GM19023 (cell line): ENCODE data around the gene LOXHD1.

ENCODE experiments used
- ATAC-seq: cut with Tn5 transposase; IDR thresholded peaks from one replicate; pipeline ENCODE4 v1.9.1; 2021; ENCODE audit warnings: mild to moderate bottlenecking, moderate library complexity; ENCODE audit not compliant: unreplicated experiment

LOXHD1 gene

DNA sequence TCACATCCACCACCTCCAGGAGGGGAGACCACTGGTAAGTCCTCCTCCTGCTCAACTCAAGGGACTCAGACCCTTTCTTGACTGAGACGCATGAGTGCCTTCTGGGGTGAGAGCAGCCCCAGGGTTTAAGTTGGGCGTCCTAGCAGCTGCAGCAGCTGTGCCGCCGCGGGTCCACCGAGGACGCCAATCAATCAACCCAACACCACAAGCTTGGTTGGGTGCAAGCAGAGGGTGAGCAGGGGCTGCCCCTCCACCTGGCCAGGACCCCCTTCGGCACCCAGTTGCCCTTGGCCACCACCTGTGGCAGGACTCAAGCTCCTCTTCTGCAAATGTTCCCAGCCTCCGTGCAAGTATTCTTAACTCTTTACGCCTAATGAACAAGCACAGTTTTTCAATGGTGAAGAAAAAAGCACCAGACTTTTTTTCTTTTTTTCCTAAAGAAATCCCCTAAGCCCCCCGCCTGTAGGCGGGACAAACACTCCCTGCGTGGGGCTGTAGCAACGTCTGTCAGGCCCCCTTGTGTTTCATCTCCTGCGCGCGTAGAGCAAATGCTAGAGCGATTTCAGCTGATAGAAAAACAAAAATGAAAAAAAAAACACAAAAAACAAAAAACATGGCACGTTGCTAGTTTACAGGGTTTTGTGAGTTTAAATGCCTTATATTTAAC lies 197.1 kb downstream of the LOXHD1 start:
- no peak for ATAC-seq

DNA sequence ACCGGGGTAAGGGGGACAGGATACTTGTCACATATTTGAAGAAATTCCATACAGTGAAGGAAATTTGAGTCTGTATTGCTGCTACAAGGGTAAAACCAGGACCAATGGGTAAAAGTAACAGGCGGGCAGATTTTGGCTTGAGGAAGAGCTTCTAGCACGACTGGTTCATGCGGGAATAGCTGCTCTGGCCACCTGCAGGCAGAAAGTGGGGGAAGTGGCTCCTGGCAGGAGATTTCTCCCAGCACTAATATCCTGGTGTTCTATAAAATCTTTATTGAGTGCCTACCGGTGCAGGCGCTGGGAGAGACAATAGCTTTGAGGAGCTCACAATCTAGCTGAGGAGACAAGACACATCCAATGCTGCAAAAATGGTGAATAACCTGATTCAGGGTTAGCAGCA lies 198.5 kb downstream of the LOXHD1 start:
- ATAC-seq = no peak

DNA sequence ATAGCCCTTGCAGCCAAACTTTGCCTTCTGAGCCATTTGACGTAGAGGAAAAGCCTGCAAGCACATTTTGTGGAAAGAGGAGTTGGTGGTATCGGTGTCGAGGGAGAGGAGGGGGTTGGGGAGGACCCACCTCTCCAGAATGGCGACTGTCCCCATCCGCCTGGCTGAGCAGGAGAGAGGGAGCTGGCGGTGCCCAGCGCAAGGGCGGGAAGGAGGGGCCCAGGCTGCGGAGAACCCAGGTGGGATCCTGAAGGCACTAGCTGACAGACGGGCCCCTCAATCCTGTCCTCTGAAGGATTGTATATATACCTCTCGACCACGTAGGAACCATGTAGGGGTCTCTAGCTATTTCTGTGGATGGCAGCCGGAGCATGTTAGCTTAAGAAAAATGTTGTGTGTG lies 200.3 kb downstream of the LOXHD1 start:
- no peak for ATAC-seq

DNA sequence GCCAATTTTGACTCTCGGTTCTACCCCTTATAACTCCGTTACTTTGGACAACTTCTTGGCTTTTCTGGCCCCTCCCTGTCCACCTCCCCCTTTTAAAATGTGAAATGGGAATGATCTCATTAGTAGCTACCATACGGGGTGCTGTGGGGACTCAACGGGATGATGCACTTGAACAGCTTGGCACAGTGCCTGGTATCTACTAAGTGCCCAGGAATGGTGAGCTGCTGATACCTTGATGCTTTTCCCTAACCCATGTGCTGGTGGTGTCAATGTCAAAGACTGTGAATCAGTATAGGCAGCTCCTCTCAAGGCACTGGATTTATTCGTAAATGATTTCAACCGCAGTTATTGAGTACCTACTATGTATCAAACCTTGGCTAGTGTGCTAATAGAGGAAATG lies 204.2 kb downstream of the LOXHD1 start:
- ATAC-seq = no peak

DNA sequence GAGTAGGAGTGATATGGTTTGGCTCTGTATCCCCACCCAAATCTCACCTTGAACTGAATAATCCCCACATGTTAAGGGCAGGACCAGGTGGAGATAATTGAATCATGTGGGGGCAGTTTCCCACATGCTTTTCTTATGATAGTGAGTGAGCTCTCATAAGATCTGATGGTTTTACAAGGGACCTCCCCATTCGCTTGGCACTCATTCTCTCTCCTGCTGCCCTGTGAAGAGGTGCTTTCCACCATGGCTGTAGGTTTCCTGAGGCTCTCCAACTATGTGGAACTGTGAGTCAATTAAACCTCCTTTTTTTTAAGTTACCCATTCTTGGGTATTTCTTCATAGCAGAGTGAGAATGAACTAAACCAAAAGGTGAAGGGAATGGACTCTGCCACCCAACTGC lies 207.5 kb downstream of the LOXHD1 start:
- ATAC-seq = no peak

DNA sequence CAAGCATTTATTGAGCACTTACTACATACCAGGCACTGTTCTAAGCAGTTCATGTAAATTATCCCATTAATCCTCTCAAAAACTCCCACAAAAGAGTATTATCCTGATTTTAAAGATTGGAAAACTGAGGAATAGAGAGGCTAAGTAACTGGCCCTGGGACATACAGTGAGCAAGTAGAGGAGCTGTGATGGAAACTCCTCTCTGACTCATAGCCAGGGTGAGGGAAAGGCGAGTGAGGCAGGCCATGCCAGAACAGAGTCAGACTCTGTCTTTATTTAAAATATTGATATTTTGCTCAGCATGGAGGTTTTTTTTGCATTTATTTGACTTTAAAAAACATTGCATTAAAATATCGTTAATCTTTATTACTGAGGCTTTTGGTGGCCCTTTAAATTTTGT lies 208.0 kb downstream of the LOXHD1 start:
- no peak for ATAC-seq

GRCh38 chr18:46448347-46448746 lies 208.7 kb downstream of the LOXHD1 start:
- no peak for ATAC-seq

DNA sequence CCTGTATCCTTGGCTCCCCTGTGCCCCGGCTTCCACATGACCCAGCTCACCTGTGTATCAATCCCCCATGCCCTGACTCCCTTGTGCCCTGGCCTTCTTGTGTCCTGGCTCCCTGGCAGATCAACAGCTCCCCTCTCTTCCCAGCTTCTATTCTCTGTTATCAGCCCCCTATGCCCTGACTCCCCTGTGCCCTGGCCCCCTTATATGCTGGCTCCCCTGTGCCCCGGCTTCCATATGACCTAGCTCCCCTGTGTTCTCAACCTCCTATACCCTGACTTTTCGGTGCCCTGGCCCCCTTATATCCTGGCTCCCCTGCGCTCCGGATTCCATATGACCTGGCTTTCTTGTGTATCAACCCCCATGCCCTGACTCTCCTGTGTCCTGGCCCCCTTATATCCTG lies 209.2 kb downstream of the LOXHD1 start:
- no peak for ATAC-seq

- no peak for ATAC-seq
These were observed 209.7 kb downstream of the LOXHD1 start for GRCh38 chr18:46447323-46447722.

DNA sequence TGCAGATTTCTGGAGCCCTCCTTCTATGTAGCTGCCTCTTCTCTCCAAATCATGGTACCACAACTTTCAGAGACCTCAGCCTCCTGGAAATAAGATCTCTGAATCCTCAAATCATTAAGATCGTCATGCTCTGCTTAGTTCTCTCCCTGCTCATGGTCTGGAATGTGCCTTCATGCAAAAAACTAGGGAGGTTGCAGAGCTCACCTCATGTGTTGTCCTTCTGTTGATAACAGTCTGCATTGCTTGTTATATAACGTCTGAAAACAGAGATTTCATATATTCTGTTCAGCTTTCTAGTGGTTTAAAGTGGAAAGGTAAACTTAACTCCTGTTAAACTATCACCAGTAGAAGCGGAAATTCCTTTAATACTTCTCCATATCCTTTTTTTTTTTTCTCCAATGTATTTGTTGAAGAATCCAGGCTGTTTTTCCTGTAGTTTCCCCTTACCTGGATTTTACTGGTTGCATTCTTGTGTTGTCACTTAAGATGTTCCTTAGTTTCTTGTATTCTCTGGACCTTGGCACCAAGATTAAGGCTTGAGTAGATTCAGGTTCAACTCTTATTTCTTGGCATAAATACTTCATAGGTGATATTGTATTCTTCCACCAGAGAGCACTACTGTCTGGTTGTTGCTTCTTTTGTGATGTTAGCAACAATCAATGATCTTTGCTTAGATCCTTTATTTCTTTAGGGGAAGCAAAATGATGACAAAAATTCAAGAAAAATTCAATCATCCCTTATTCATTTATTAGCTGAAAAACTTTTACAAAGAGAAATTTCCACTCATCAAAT lies 211.3 kb downstream of the LOXHD1 start:
- ATAC-seq = no peak

GRCh38 chr18:46439037-46439436 lies 218.0 kb downstream of the LOXHD1 start:
- ATAC-seq = no peak

- no peak for ATAC-seq
These were observed 220.0 kb downstream of the LOXHD1 start for GRCh38 chr18:46437061-46437460.

GRCh38 chr18:46436621-46437020 lies 220.4 kb downstream of the LOXHD1 start:
- no peak for ATAC-seq

DNA sequence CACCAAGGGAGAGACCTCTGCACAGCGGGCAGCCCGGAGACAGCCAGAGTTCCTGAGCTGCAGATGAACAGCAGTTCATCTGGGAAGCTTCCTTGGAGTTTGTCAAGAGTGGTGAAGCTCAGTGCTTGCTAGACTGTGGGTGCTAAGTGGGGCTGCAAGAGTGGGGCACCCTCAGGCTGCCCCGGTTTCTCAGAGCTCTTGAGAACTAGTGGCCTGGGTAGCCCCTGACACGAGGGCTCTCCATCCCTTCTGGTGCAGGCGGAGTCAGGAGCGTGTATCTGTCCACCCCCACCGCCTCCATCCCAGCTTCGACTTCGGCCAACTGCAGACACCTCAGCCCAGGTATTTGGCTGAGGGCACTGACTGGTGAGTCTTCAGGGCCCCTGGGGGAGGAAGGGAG lies 222.0 kb downstream of the LOXHD1 start:
- ATAC-seq = no peak

DNA sequence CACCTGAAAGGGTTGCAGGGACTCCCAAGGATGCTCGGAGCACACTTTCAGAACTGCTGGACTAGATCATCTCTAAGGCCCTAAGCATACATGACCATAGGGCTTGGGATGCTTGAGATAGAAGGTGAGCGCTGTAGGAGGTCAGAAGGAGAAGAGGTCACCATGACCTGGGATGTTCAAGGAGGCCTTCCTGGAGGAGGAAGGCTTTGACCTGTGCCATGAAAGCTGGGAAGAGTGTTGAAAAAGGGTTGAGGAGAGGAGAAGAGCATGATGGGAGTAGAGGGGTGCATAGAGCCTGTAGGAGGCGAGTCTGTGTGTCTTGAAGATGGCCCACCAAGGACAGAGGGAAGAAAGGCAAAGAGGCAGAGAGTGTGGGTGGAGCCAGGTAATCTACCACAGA lies 222.4 kb downstream of the LOXHD1 start:
- no peak for ATAC-seq

GRCh38 chr18:46433121-46433826 lies 223.7 kb downstream of the LOXHD1 start:
- no peak for ATAC-seq

- ATAC-seq = no peak
These were observed 225.4 kb downstream of the LOXHD1 start for GRCh38 chr18:46431522-46432171.

- ATAC-seq = no peak
These were observed 227.3 kb downstream of the LOXHD1 start for GRCh38 chr18:46429649-46430224.

GRCh38 chr18:46429130-46429529 lies 227.9 kb downstream of the LOXHD1 start:
- ATAC-seq = no peak

- ATAC-seq = no peak
These were observed 228.7 kb downstream of the LOXHD1 start for GRCh38 chr18:46428368-46428767.
